Stimulated activated memory B cell treated with anti-CD40 and anti-IgM and Interleukin-4, amounts not matched to agents 10 μg/mL and 1 μg/mL and 100 μg/mL, for 72 hours (primary cell): ENCODE measurements around the gene VEGFA.

Experiments used
- ATAC-seq: fragments of 150-1000 bp; cut with Tn5 transposase; 2 replicates; pipeline ENCODE4 v1.10.0; 2021
- H3K27ac Mint-ChIP-seq: one replicate; pipeline ENCODE4 v1.8.0; 2022; ENCODE audit warnings: mild to moderate bottlenecking, mixed read lengths
- H3K27me3 Mint-ChIP-seq: one replicate; pipeline ENCODE4 v1.8.0; 2022; ENCODE audit warnings: mixed read lengths
- H3K36me3 Mint-ChIP-seq: one replicate; pipeline ENCODE4 v1.8.0; 2022; ENCODE audit warnings: mixed read lengths
- H3K4me1 Mint-ChIP-seq: one replicate; pipeline ENCODE4 v1.8.0; 2022; ENCODE audit warnings: mixed read lengths
- H3K4me3 Mint-ChIP-seq: one replicate; pipeline ENCODE4 v1.8.0; 2022; ENCODE audit warnings: mild to moderate bottlenecking, moderate library complexity, mixed read lengths
- H3K9me3 Mint-ChIP-seq: one replicate; pipeline ENCODE4 v1.8.0; 2022; ENCODE audit warnings: mixed read lengths

Gene VEGFA

DNA sequence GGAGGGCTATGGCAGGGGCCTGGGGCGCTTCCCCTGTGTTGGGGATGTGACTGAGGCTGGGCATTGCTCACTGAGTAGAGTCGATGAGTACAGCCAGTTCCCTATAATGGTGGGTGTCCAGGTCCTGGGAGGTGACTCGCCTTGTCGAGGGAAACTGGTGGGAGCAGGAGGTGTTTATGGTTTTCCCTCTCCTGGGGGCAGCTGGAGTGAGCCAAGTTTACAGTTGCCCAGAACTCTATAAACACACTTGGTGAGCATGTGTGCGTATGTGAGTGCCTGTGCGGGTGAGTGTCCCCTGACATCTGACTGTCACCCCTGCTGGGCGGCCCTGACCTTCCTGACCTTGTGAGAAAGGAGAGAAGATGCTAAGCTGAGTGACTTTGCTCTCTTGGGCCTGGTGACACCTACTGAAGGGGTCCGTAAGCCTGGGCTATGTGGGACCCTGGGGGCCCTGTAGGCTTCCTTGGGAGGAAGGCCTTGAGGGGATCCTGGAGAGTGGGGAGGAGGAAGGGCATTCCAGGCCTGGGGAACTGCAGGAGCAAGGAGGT lies 65.9 kb downstream of the VEGFA start:
- no peak for ATAC-seq
- no peak overlapping the region for H3K4me3 Mint-ChIP-seq

More for the DNA sequence above, 65.9 kb downstream of the VEGFA start:
- peaks cover 31% of the 10 kb centered on the region for H3K27me3 Mint-ChIP-seq
- H3K9me3 Mint-ChIP-seq: no peaks in the 10 kb centered on the region
- no peaks in the 10 kb centered on the region for H3K4me1 Mint-ChIP-seq
- no peak overlapping the region for H3K27ac Mint-ChIP-seq
- no peaks in the 10 kb centered on the region for H3K36me3 Mint-ChIP-seq
